Measurements from ENCODE around the gene MZT2A. TPM values are rescaled to one million over a fixed set of nuclear protein-coding genes. Genes with fewer than 3 reads are reported as not detected.
"Not testable (repeated sequence)": the region's sequence is repeated elsewhere in the genome, so short reads cannot be mapped to it uniquely, and the experiment has no call there.

The MZT2A gene
- total RNA-seq, 4 donors from 2014 or later: 24.2 to 36.1 (median 32.3) TPM

- no peaks in the 10 kb centered on the region for H3K9me3 ChIP-seq
- DNase-seq: no peak
- no peaks in the 10 kb centered on the region for H3K4me1 ChIP-seq
- no peaks in the 10 kb centered on the region for H3K27me3 ChIP-seq
- intact Hi-C loops (cut with DNase I; ENCODE audit: low total_unique reads) (no loop called here), in situ Hi-C loops (cut with MboI; ENCODE audit: low sequenced_read_pairs in 4 of 4) (no loop called here)
- peaks cover 0 to 17% of the 10 kb centered on the region in 2 donors for H3K36me3 ChIP-seq
- TF ChIP-seq POLR2A (IDR thresholded peaks at IDR 0.05): no peak
- TF ChIP-seq, protein P1, sequence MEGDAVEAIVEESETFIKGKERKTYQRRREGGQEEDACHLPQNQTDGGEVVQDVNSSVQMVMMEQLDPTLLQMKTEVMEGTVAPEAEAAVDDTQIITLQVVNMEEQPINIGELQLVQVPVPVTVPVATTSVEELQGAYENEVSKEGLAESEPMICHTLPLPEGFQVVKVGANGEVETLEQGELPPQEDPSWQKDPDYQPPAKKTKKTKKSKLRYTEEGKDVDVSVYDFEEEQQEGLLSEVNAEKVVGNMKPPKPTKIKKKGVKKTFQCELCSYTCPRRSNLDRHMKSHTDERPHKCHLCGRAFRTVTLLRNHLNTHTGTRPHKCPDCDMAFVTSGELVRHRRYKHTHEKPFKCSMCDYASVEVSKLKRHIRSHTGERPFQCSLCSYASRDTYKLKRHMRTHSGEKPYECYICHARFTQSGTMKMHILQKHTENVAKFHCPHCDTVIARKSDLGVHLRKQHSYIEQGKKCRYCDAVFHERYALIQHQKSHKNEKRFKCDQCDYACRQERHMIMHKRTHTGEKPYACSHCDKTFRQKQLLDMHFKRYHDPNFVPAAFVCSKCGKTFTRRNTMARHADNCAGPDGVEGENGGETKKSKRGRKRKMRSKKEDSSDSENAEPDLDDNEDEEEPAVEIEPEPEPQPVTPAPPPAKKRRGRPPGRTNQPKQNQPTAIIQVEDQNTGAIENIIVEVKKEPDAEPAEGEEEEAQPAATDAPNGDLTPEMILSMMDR (IDR thresholded peaks at IDR 0.05 in 4 of 5, conservative IDR thresholded peaks at IDR 0.05 in 1 of 5): no peak
- no peak for ATAC-seq
- no peak overlapping the region for H3K4me3 ChIP-seq
- H3K27ac ChIP-seq: no peak overlapping the region
Observed at GRCh38 chr2:131516011-131516410, 23.8 kb upstream of the MZT2A start.

DNA sequence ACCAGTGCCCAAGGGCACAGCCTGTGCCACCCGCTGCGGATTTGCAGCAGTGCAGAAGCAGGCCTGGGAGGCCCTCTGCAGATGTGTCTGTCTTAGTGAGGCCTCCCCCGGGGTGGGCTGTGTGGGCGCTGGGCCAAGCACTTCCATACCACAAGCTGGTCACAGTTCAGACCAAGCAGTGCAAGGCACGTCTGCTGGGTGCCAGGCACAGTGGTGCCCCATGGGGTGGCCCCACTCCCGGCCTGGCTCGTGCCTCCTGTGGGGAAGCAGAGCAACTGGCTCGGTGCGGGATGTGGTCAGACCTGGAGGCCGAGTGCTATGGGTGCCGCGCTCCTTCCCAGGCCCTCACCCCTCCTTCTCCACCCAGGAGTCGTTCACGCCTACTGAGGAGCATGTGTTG is 23.0 kb upstream of the MZT2A start:
- H3K9me3 ChIP-seq; DNase-seq; in situ Hi-C loops (cut with MboI; ENCODE audit: low sequenced_read_pairs in 4 of 4); H3K4me1 ChIP-seq; H3K27ac ChIP-seq; intact Hi-C loops (cut with DNase I; ENCODE audit: low total_unique reads); H3K27me3 ChIP-seq; ATAC-seq; H3K4me3 ChIP-seq: not testable (repeated sequence)
- peaks cover 0 to 17% of the 10 kb centered on the region in 2 donors for H3K36me3 ChIP-seq

DNA sequence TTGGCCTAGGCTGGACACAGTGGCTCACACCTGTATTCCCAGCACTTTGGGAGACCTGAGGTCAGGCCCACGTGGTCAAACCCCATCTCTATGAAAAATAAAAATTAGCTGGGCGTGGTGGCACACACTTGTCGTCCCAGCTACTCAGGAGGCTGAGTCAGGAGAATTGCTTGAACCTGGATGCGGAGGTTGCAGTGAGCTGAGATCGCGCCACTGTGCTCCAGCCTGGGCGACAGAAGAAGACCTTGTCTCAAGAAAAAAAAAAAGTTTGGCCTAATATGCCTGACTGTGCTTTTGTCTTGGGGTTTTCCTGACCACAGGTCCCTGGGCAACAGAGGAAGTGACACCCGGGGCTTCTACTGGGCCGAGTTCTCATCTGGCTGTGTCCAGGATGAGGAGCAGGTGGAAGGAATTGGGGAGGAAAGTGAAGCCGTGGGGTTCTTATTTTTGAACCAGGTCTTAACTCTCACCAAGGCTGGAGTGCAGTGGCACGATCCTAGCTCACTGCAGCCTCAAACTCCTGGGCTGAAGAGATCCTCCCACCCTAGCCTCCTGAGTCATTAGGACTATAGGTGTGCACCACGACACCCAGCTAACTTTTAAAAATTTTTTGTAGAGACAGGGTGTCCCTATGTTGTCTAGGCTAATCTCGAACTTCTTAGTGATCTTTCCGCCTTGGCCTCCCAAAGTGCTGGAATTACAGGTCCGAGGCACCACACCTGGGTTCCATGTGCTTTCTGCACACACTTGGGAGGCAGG is 22.4 kb upstream of the MZT2A start:
- H3K4me1 ChIP-seq; in situ Hi-C loops (cut with MboI; ENCODE audit: low sequenced_read_pairs in 4 of 4); H3K9me3 ChIP-seq; H3K27me3 ChIP-seq; DNase-seq; ATAC-seq; intact Hi-C loops (cut with DNase I; ENCODE audit: low total_unique reads); H3K4me3 ChIP-seq; H3K27ac ChIP-seq: not testable (repeated sequence)
- H3K36me3 ChIP-seq: peaks cover 0 to 19% of the 10 kb centered on the region in 2 donors

- DNase-seq; in situ Hi-C loops (cut with MboI; ENCODE audit: low sequenced_read_pairs in 4 of 4); H3K4me3 ChIP-seq; H3K9me3 ChIP-seq; H3K27me3 ChIP-seq; intact Hi-C loops (cut with DNase I; ENCODE audit: low total_unique reads); H3K4me1 ChIP-seq; H3K27ac ChIP-seq; ATAC-seq: not testable (repeated sequence)
- peaks cover 0 to 24% of the 10 kb centered on the region in 2 donors for H3K36me3 ChIP-seq
Observed at GRCh38 chr2:131511969-131512870, 20.0 kb upstream of the MZT2A start.

- peaks cover 0 to 22% of the 10 kb centered on the region in 2 donors for H3K36me3 ChIP-seq
Observed at GRCh38 chr2:131511291-131511968, 19.2 kb upstream of the MZT2A start.

DNA sequence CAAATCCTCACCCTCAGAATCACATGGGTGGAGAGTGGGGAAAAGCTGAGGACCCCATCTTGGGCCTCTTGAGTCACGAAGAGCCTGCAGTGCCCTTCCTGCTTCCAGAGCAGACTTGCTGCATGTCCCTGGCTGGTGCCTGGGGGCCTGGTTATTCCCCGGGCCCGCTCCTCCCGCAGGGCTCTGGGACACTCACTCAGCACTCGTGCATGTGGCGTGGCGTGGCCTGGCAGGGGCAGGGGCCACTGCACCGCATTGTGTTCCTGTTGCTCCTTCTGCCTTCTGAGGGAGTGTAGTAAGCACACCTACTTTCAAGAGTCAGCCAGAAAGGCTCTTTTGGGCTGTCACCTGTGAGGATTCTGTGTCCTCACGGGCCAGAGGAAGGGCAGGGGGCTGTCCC is 17.4 kb upstream of the MZT2A start:
- Histone ChIP-seq H3K27ac (no peak overlapping the region), H3K9me3 (no peaks in the 10 kb centered on the region), H3K27me3 (no peaks in the 10 kb centered on the region), H3K4me3 (no peak overlapping the region), H3K4me1 (no peaks in the 10 kb centered on the region), H3K36me3 (peaks cover 0 to 32% of the 10 kb centered on the region in 2 donors)
- DNase-seq (no peak), ATAC-seq (no peak)
- TF ChIP-seq, protein P1 (IDR thresholded peaks at IDR 0.05 in 4 of 5, conservative IDR thresholded peaks at IDR 0.05 in 1 of 5): no peak
- TF ChIP-seq POLR2A (IDR thresholded peaks at IDR 0.05): no peak
- in situ Hi-C loops (cut with MboI; ENCODE audit: low sequenced_read_pairs in 4 of 4) (no loop called here), intact Hi-C loops (cut with DNase I; ENCODE audit: low total_unique reads) (no loop called here)

More at GRCh38 chr2:131511291-131511968, 19.2 kb upstream of the MZT2A start:
- DNase-seq; in situ Hi-C loops (cut with MboI; ENCODE audit: low sequenced_read_pairs in 4 of 4); intact Hi-C loops (cut with DNase I; ENCODE audit: low total_unique reads); H3K27ac ChIP-seq; ATAC-seq; H3K9me3 ChIP-seq; H3K4me3 ChIP-seq; H3K4me1 ChIP-seq; H3K27me3 ChIP-seq: not testable (repeated sequence)

DNA sequence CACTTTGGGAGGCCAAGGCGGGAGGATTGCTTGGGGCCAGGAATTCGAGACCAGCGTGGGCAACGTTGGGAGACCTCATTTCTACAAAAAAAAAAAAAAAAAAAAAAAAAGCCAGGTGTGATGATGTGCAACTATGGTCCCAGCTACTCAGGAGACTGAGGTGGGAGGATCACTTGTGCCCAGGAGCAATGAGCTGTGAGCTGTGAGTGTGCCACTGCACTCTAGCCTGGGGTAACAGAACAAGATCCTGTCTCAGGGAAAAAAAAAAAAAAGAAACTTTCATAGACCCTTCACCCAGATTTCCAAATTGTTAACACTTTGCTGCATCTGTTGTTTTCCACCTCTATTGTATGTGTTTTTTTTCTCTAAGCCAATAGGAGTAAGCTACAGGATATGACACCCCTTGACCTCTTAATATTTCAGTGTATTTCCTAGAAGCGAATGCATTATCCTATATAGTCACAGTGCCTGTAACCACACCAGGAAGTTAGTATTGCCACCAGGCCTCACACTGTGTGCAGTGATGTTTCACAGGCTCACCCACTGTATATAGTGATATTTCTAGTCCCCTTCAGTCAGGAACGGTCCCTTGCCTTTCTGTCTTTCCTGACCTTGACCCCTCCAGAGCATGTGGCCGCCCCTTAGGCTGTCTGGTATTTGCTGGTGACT is 12.0 kb upstream of the MZT2A start:
- H3K27ac ChIP-seq; H3K27me3 ChIP-seq; H3K4me1 ChIP-seq; ATAC-seq; intact Hi-C loops (cut with DNase I; ENCODE audit: low total_unique reads); H3K4me3 ChIP-seq; in situ Hi-C loops (cut with MboI; ENCODE audit: low sequenced_read_pairs in 4 of 4); DNase-seq; H3K9me3 ChIP-seq: not testable (repeated sequence)
- H3K36me3 ChIP-seq: peaks cover 0 to 48% of the 10 kb centered on the region in 2 donors

- in situ Hi-C loops (cut with MboI; ENCODE audit: low sequenced_read_pairs in 4 of 4); H3K4me3 ChIP-seq; H3K27me3 ChIP-seq; DNase-seq; H3K4me1 ChIP-seq; H3K27ac ChIP-seq; H3K9me3 ChIP-seq; intact Hi-C loops (cut with DNase I; ENCODE audit: low total_unique reads); ATAC-seq: not testable (repeated sequence)
- peaks cover 0 to 45% of the 10 kb centered on the region in 2 donors for H3K36me3 ChIP-seq
Observed at GRCh38 chr2:131503587-131503986, 11.4 kb upstream of the MZT2A start.
